DMS79 treated with DMSO at 0.1 percent for 48 hours (cell line): ENCODE results near the gene TEKT5.
A peak's percentile ranks its signal among the peaks of the same experiment; 100 is the strongest.

Experiments used
- DNase-seq: peaks from one replicate; lab custom pipeline; 2025; lab: John Stamatoyannopoulos, UW

Gene TEKT5

GRCh38 chr16:10578474-10579316 is 116.0 kb downstream of the TEKT5 start:
- peak; percentile 56 for DNase-seq
